GM12873 (cell line): ENCODE measurements around the gene INO80C.

ENCODE experiments used
- CTCF ChIP-seq: IDR thresholded peaks from 2 replicates; pipeline ENCODE4 v1.5.1; 2012; ENCODE audit warnings: low read depth, mild to moderate bottlenecking, moderate library complexity, low read length, control low read depth; ENCODE audit not compliant: insufficient read depth; ENCODE audit errors: missing control alignments

The INO80C gene

GRCh38 chr18:35491700-35492077, 6.1 kb downstream of the INO80C start:
- TF ChIP-seq CTCF: no peak

- no peak for TF ChIP-seq CTCF
Observed at GRCh38 chr18:35490894-35491699, 6.7 kb downstream of the INO80C start.

- TF ChIP-seq CTCF: no peak
Observed at GRCh38 chr18:35489913-35490490, 7.8 kb downstream of the INO80C start.

- TF ChIP-seq CTCF: no peak
Observed at GRCh38 chr18:35485852-35486251, 11.9 kb downstream of the INO80C start.

DNA sequence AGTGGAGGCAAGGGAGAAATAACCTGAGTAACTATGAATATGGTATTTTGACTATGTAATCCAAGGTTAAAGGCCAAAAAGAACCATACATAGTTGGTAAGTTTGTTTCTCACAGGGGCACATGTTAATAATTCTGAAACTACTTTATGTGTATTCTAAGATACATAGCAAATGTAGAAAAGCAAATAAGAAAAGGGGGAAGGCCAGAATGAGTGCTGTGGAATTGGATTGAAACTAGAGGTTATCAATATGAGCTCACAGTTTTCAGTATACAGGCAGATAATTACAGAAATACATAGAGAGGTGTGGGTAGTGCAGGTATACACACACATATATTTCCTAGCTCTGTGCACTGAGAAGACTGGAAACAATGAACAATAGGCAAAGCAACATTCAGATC, 13.7 kb downstream of the INO80C start:
- no peak for TF ChIP-seq CTCF

DNA sequence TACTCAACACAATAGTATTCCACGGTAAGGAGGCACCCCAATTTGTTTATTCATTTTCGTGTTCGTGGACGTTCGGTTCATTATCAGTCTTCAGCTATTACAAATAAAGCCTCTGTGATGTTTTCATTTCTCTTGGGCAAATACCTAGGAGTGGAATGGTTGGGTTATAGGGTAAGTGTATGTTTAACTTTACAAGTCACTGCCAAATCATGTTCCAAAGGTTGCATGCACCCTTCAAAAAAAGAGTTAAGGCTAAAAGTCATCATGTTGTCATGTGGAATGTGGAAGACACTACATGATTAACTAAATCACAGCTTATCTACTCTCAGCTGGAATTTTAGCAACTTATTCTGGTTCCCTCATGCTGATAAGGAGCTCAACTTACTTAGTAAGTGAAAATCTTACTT, 15.8 kb downstream of the INO80C start:
- no peak for TF ChIP-seq CTCF

DNA sequence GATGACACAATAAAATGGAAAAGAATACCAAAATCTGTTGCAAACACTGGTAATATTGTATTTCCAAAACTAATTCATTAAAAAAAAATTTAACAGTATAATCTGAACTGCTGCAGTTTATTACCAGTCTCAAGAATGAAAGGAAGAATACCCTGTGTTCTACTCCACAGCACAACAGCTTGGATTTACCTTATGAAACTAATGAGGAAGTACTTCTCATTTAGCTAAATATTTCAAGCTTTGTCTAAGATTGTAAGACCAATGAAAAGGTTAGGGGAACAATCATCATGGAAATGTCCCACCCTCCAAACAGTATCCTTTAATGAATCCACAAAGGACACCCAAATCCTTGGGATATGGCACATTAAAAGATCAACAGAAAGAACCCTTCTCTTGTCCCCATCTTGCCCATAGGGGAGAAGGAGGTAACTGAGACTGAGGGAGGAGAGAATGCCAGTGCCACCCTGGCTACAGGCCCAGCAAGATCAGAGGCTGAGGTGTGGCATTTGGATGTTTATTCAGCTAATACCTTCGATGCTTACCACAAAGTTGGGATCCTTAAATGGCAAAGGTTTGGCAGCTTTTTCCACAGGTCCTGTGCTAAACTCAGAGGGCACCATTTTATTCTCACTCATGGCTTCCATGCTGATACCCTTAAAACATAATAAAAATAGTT, 17.7 kb downstream of the INO80C start:
- TF ChIP-seq CTCF: no peak
